GM11168 (cell line): Measurements from ENCODE around the gene GLA.

Experiments
- in situ Hi-C: fragments of 300-500 bp; cut with MboI; formaldehyde crosslinking; loops from one replicate; pipeline ENCODE4 v1.12.0; 2022; ENCODE audit warnings: low sequenced_read_pairs; ENCODE audit not compliant: unreplicated experiment

The GLA gene

DNA sequence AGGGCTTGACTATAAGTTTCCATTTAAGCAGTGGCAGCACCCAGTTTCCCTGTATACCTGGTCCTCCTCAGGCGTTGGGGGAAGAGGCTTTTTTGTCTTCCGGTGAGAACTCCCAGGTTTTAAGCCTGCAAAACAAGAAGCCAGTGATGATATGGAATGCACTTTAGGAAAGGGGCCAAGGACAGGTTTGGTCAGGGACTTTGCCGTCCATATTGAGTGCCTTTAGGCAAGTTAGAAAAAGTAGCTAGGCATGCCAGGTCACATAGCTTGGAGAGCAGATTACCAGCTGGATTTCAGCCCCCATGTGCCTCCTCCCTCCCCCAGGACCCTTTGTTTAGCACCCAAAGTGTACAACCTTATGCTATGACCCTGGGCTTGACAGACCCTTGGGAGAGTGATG, 45.6 kb downstream of the GLA start:
- in situ Hi-C loops = no loop called here

- in situ Hi-C loops = no loop called here
Measured at GRCh38 chrX:101360390-101360789, 47.3 kb downstream of the GLA start.

DNA sequence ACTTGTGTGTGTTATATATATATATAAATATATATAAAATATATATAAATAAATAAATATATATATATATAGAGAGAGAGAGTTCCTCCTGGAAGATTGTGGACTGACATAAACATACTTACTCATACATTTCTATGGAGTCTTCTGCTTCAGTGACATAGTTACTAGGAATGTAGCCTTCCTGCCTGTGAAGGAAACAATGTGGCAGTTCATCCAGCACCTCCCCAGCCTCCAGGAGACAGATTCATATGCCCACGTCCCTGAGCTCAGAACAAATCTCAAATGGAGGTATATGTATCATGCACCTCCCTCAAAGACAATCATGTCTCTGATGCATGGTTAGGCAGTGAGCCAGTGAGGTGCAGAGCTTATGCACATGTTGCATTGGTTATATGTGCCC, 47.8 kb downstream of the GLA start:
- in situ Hi-C loops = no loop called here

- in situ Hi-C loops = no loop called here
Measured at GRCh38 chrX:101357166-101357795, 50.4 kb downstream of the GLA start.

DNA sequence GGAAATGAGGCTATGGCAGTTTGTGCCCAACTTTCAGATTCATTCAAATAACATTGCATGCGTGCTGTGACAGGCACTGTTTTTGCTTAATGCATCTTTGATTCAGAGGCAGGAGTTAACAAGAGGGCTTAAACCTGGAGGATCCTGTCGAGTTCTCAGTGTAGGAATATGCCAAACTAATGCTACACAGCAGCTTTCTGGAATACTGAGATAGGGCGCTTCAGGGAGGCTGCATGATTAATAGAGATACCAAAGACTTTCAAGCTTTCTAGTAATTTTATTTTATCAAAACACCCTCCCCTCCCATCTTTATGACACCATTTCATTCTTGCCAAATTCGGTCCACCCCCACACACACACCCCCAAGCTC, 58.5 kb downstream of the GLA start:
- in situ Hi-C loops = no loop called here

DNA sequence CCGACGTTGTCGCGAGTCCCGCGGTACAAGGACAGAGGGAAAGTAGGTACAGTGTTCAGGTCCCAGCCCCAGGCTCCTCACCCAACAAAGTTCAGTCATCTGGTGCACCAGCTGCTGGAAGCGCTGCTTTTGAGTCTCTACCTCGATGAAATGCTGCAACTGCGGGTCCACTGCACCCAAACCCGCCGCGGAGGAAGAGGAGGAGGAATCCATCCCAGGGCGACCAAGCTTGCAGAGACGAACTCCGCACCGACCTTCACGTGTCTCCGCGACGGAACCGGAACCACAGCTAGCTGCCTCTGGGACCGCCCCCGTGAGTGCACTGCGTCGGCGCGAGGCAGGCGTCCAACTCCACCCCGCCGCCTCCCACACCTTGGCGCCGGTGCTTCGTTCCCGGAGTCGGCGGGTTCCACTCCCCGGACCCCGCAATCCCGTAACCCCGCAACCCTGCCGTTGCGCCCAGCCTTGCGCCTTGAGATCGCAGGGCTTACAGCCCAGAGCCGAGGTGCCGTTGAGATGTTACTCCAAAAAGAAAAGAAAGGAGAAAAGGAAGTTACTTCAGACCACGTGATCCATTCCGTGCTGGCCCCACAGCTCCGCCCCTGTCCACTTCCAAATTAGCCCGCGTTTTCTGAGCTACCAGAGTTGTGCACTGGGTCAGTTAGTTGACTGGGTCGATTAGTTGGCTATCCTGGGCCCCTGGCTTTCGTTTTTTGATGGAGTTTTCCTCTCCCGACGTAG, 59.1 kb downstream of the GLA start, which contains the start of gene TIMM8A:
TIMM8A (minus strand) TSS at position 291 of the 741 bp plus-strand sequence; CDS start at position 213, 78 bp downstream.
- in situ Hi-C loops = no loop called here

DNA sequence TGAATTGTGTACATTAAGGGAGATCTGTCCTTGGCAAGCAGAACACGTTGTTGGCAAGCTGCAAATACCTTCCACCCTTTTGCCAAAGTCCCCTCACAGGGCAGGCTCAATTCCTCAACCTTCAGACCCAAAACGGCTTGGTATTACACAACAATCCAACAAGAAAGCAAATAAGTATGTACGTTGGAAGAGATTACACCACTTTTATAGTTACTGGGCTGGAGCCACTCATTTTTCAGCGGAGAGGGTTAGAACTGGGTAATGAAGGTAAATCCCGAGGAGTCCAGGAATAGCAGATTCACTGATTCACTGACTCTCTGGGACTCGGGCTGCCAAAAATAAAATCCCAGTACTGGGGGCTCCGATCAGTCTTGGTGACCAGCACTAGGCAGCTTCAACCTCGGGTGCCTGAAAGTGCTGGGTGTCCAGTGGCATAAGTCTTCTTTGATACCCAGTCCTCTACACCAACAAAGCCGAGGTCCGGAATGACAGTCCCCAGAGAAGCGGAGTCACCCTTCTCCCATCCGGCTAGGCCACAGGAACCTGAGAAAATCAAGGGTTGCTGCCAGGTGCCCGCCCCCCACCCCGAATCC, 59.8 kb downstream of the GLA start:
- in situ Hi-C loops = no loop called here
